Measurements from ENCODE around the gene COQ10A.

Gene COQ10A

GRCh38 chr12:56315622-56316473 lies 49.1 kb downstream of the COQ10A start, which contains the start of gene CNPY2:
Gene CNPY2 (minus strand): TSS chr12:56315988. CDS start chr12:56315217, 771 bp downstream.
- DNase-seq (ENCODE audit: low read depth), result peak; percentile 86

GRCh38 chr12:56317675-56318074 lies 50.9 kb downstream of the COQ10A start:
- DNase-seq (ENCODE audit: low read depth), result no peak
